ENCODE data around the gene CDC42SE2. TPM values are rescaled to one million over a fixed set of nuclear protein-coding genes. Genes with fewer than 3 reads are reported as not detected.
"Not testable (repeated sequence)": the region's sequence is repeated elsewhere in the genome, so short reads cannot be mapped to it uniquely, and the experiment has no call there.

CDC42SE2 gene
- total RNA-seq, 6 experiments from 2014 or later, result 10.3 to 19.8 (median 15.0) TPM

DNA sequence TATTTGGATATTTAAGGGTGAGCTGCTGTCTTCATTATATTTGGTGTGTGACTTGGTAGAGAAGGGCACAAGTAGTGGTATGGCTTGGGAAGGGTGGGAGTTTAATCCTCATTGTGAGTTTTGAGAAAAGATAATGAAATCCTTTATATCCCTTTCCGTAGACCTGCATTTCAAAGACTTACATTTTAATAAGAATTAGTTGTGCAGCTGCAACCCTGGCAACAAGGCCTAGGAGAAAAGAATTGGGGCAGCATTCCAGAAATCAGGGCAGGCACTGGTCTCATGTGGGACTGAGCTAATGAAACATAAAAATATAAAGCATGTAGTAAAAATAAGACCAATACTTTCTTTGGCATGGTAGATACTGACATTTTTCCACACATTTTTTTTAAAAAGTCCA, 60.5 kb downstream of the CDC42SE2 start:
- Histone ChIP-seq H3K27me3 (no peaks in the 10 kb centered on the region), H3K36me3 (no peaks in the 10 kb centered on the region), H3K4me1 (no peaks in the 10 kb centered on the region), H3K27ac (no peak overlapping the region), H3K9me3 (no peaks in the 10 kb centered on the region), H3K4me3 (no peak overlapping the region)
- intact Hi-C loops (cut with DNase I), result no loop called here
- ATAC-seq, result no peak
- 65% methylated on average over 1 of the region's 1 CpG for WGBS (ENCODE audit: insufficient coverage, low coverage, low lambda C conversion rate, missing lambda C conversion rate)
- DNase-seq, result no peak
- no peak for TF ChIP-seq CTCF (IDR thresholded peaks at IDR 0.05)
- no peak for TF ChIP-seq POLR2A (IDR thresholded peaks at IDR 0.05)

GRCh38 chr5:131328536-131329285, 64.9 kb downstream of the CDC42SE2 start:
- H3K4me1 ChIP-seq, result no peaks in the 10 kb centered on the region
- ATAC-seq (no peak), DNase-seq (no peak)
- 90% methylated on average over 3 of the region's 3 CpGs for WGBS (ENCODE audit: insufficient coverage, low coverage, low lambda C conversion rate, missing lambda C conversion rate)
- intact Hi-C loops (cut with DNase I), result no loop called here
- H3K4me3 ChIP-seq, result no peak overlapping the region
- H3K27me3 ChIP-seq, result no peaks in the 10 kb centered on the region
- no peaks in the 10 kb centered on the region for H3K9me3 ChIP-seq
- H3K27ac ChIP-seq, result no peak overlapping the region
- TF ChIP-seq POLR2A (IDR thresholded peaks at IDR 0.05) (no peak), CTCF (IDR thresholded peaks at IDR 0.05) (no peak)
- H3K36me3 ChIP-seq, result no peaks in the 10 kb centered on the region

DNA sequence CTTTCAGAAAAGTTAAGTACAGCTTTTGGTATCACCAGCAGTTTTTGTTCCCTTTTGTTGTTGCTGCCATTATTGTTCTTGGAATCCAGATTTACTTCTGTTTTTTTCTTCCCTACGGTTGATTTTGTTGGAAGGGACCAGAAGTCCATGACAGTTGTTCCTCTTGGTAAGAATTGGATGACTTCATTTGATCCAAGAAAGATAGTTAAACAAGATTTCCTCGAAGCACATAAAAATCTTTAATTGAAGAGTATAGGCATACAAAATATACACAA, 65.4 kb downstream of the CDC42SE2 start:
- Histone ChIP-seq H3K36me3 (no peaks in the 10 kb centered on the region), H3K27me3 (no peaks in the 10 kb centered on the region), H3K4me3 (no peak overlapping the region), H3K27ac (no peak overlapping the region), H3K9me3 (no peaks in the 10 kb centered on the region), H3K4me1 (no peaks in the 10 kb centered on the region)
- WGBS (ENCODE audit: insufficient coverage, low coverage, low lambda C conversion rate, missing lambda C conversion rate), result 86% methylated on average over 2 of the region's 2 CpGs
- TF ChIP-seq CTCF (IDR thresholded peaks at IDR 0.05) (no peak), POLR2A (IDR thresholded peaks at IDR 0.05) (no peak)
- intact Hi-C loops (cut with DNase I), result no loop called here
- DNase-seq (no peak), ATAC-seq (no peak)

DNA sequence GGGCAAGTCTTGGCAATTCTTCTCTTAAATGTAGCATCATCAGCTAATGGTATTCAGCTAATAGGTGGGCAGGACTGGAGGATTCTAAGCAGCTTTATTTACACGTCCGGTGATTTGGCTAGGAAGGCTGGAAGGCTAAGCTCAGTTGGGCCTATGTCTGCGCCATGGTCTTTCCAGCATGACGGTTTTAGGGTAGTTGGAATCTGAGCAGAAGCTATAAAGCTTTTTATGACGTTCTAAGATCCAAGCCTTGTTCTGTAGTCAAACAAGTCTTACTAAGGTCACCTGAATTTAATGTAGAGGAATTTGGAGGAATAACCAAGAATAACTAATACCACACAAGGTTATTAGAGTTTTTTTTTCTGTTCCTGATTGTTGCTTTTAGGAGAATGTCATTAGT, 66.2 kb downstream of the CDC42SE2 start:
- DNase-seq (no peak), ATAC-seq (no peak)
- H3K27ac ChIP-seq, result no peak overlapping the region
- no peaks in the 10 kb centered on the region for H3K9me3 ChIP-seq
- no peaks in the 10 kb centered on the region for H3K36me3 ChIP-seq
- 97% methylated on average over 5 of the region's 5 CpGs for WGBS (ENCODE audit: insufficient coverage, low coverage, low lambda C conversion rate, missing lambda C conversion rate)
- H3K4me3 ChIP-seq, result no peak overlapping the region
- TF ChIP-seq CTCF (IDR thresholded peaks at IDR 0.05) (no peak), POLR2A (IDR thresholded peaks at IDR 0.05) (no peak)
- H3K4me1 ChIP-seq, result no peaks in the 10 kb centered on the region
- no peaks in the 10 kb centered on the region for H3K27me3 ChIP-seq
- intact Hi-C loops (cut with DNase I), result no loop called here

DNA sequence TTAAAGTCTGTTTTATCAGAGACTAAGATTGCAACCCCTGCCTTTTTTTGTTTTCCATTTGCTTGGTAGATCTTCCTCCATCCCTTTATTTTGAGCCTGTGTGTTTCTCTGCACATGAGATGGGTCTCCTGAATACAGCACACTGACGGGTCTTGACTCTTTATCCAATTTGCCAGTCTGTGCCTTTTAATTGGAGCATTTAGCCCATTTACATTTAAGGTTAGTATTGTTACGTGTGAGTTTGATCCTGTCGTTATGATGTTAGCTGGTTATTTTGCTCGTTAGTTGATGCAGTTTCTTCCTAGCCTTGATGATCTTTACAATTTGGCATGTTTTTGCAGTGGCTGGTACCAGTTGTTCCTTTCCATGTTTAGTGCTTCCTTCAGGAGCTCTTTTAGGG, 71.9 kb downstream of the CDC42SE2 start:
- ATAC-seq; H3K36me3 ChIP-seq; H3K27me3 ChIP-seq; H3K9me3 ChIP-seq; H3K27ac ChIP-seq; H3K4me1 ChIP-seq; intact Hi-C loops (cut with DNase I); H3K4me3 ChIP-seq; DNase-seq: not testable (repeated sequence)
- WGBS (ENCODE audit: insufficient coverage, low coverage, low lambda C conversion rate, missing lambda C conversion rate), result 92% methylated on average over 3 of the region's 4 CpGs

DNA sequence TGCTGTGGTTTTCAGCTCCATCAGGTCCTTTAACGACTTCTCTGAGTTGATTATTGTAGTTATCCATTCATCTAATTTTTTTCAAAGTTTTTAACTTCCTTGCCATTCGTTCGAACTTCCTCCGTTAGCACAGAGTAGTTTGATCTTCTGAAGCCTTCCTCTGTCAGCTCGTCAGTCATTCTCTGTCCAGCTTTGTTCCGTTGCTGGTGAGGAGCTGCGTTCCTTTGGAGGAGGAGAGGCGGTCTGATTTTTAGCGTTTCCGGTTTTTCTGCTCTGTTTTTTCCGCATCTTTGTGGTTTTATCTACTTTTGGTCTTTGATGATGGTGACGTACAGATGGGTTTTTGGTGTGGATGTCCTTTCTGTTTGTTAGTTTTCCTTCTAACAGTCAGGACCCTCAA, 72.9 kb downstream of the CDC42SE2 start:
- H3K4me1 ChIP-seq; H3K27ac ChIP-seq; ATAC-seq; H3K27me3 ChIP-seq; H3K9me3 ChIP-seq; DNase-seq; H3K4me3 ChIP-seq; H3K36me3 ChIP-seq; intact Hi-C loops (cut with DNase I): not testable (repeated sequence)
- 93% methylated on average over 11 of the region's 12 CpGs for WGBS (ENCODE audit: insufficient coverage, low coverage, low lambda C conversion rate, missing lambda C conversion rate)

DNA sequence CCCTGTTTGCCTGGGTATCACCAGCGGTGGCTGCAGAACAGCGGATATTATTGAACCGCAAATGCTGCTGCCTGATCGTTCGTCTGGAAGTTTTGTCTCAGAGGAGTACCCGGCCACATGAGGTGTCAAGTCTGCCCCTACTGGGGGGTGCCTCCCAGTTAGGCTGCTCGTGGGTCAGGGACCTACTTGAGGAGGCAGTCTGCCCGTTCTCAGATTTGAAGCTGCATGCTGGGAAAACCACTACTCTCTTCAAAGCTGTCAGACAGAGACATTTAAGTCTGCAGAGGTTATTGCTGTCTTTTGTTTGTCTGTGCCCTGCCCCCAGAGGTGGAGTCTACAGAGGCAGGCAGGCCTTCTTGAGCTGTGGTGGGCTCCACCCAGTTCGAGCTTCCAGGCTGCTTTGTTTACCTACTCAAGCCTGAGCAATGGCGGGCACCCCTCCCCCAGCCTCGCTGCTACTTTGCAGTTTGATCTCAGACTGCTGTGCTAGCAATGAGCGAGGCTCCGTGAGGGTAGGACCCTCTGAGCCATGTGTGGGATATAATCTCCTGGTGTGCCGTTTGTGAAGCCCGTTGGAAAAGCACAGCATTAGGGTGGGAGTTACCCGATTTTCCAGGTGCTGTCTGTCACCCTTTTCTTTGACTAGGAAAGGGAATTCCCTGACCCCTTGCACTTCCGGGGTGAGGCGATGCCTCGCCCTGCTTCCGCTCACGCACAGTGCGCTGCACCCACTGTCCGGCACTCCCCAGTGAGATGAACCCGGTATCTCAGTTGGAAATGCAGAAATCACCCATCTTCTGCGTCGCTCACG, 73.6 kb downstream of the CDC42SE2 start:
- H3K36me3 ChIP-seq; H3K4me3 ChIP-seq; ATAC-seq; DNase-seq; H3K27ac ChIP-seq; intact Hi-C loops (cut with DNase I); H3K27me3 ChIP-seq; H3K4me1 ChIP-seq; H3K9me3 ChIP-seq: not testable (repeated sequence)
- WGBS (ENCODE audit: insufficient coverage, low coverage, low lambda C conversion rate, missing lambda C conversion rate), result 92% methylated on average over 11 of the region's 27 CpGs

All from right lobe of liver (tissue), 6 donors.